Measurements from ENCODE around the gene BCLAF3.

BCLAF3 gene

DNA sequence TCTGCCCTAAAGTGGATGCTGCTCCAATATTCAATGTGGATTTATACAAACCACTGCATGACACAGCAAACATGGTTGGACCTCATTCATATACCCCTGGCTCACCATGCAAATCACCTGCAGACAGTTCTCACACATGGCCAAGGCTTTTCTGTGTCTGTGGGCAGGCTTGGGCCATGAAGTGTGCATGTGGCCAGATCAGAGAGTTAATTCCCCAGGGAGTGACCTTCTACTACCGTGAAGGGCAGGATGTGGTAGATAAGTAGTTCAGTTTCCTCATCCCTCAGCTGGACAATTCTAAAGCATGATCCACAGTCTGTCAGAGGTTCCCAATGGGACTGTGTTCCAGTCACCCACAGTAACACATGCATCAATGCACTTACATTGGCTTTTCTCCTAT is 24.6 kb upstream of the BCLAF3 start:
- TF ChIP-seq, protein P1, sequence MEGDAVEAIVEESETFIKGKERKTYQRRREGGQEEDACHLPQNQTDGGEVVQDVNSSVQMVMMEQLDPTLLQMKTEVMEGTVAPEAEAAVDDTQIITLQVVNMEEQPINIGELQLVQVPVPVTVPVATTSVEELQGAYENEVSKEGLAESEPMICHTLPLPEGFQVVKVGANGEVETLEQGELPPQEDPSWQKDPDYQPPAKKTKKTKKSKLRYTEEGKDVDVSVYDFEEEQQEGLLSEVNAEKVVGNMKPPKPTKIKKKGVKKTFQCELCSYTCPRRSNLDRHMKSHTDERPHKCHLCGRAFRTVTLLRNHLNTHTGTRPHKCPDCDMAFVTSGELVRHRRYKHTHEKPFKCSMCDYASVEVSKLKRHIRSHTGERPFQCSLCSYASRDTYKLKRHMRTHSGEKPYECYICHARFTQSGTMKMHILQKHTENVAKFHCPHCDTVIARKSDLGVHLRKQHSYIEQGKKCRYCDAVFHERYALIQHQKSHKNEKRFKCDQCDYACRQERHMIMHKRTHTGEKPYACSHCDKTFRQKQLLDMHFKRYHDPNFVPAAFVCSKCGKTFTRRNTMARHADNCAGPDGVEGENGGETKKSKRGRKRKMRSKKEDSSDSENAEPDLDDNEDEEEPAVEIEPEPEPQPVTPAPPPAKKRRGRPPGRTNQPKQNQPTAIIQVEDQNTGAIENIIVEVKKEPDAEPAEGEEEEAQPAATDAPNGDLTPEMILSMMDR (IDR thresholded peaks at IDR 0.05; ENCODE audit: low read depth, low read length), result no peak
- TF ChIP-seq POLR2A (IDR thresholded peaks at IDR 0.05; ENCODE audit: extremely low read depth, insufficient read length) (no peak), MAX (IDR thresholded peaks at IDR 0.05; ENCODE audit: low read depth, low read length) (peak; percentile 51), MYC (IDR thresholded peaks at IDR 0.05; ENCODE audit: low read depth, low read length) (0 out of 2 replicates have a peak, but pooled peaks have one; percentile 23)
- peak; percentile 62 for DNase-seq (ENCODE audit: low read depth)
- no peak overlapping the region for H3K4me3 ChIP-seq (ENCODE audit: low read depth, low read length)

DNA sequence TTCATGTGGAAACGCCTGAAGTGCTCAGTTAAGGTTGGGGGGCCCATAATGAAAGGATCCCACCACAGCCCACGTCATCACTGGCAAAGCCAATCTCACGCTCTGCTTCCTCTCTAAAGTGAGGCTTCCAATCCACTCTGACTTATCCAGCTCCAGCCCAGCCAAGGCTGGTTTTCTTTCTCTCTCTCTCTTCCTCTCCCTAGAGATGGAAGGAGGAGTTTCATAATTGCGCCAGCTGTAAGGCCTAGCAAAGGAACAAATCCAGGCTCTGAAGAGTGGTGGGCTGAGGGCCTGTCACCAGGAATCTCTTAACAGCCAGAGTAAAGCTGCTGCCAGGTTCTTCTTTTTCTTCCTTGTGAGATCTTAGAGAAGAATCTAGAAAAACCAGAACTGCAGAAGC is 20.7 kb upstream of the BCLAF3 start:
- TF ChIP-seq, protein P1 (IDR thresholded peaks at IDR 0.05; ENCODE audit: low read depth, low read length), result no peak
- no peak for TF ChIP-seq MAX (IDR thresholded peaks at IDR 0.05; ENCODE audit: low read depth, low read length)
- TF ChIP-seq POLR2A (IDR thresholded peaks at IDR 0.05; ENCODE audit: extremely low read depth, insufficient read length), result no peak
- no peak for TF ChIP-seq MYC (IDR thresholded peaks at IDR 0.05; ENCODE audit: low read depth, low read length)

GRCh38 chrX:20007962-20008622 is 17.2 kb upstream of the BCLAF3 start:
- no peak overlapping the region for H3K4me3 ChIP-seq (ENCODE audit: low read depth, low read length)
- no peak for TF ChIP-seq MYC (IDR thresholded peaks at IDR 0.05; ENCODE audit: low read depth, low read length)
- TF ChIP-seq, protein P1 (IDR thresholded peaks at IDR 0.05; ENCODE audit: low read depth, low read length), result no peak
- TF ChIP-seq MAX (IDR thresholded peaks at IDR 0.05; ENCODE audit: low read depth, low read length), result no peak
- TF ChIP-seq POLR2A (IDR thresholded peaks at IDR 0.05; ENCODE audit: extremely low read depth, insufficient read length), result no peak
- no peak for DNase-seq (ENCODE audit: low read depth)

More for the DNA sequence above, 20.7 kb upstream of the BCLAF3 start:
- no peak overlapping the region for H3K4me3 ChIP-seq (ENCODE audit: low read depth, low read length)
- no peak for DNase-seq (ENCODE audit: low read depth)

- DNase-seq (ENCODE audit: low read depth), result no peak
- H3K4me3 ChIP-seq (ENCODE audit: low read depth, low read length), result no peak overlapping the region
- no peak for TF ChIP-seq MAX (IDR thresholded peaks at IDR 0.05; ENCODE audit: low read depth, low read length)
- TF ChIP-seq MYC (IDR thresholded peaks at IDR 0.05; ENCODE audit: low read depth, low read length), result no peak
- TF ChIP-seq POLR2A (IDR thresholded peaks at IDR 0.05; ENCODE audit: extremely low read depth, insufficient read length), result no peak
- TF ChIP-seq, protein P1 (IDR thresholded peaks at IDR 0.05; ENCODE audit: low read depth, low read length), result no peak
Observed at GRCh38 chrX:20005883-20006282, 15.0 kb upstream of the BCLAF3 start.

GRCh38 chrX:20001588-20001987 is 10.7 kb upstream of the BCLAF3 start:
- H3K4me3 ChIP-seq (ENCODE audit: low read depth, low read length), result no peak overlapping the region
- TF ChIP-seq MAX (IDR thresholded peaks at IDR 0.05; ENCODE audit: low read depth, low read length) (no peak), MYC (IDR thresholded peaks at IDR 0.05; ENCODE audit: low read depth, low read length) (no peak)
- TF ChIP-seq, protein P1 (IDR thresholded peaks at IDR 0.05; ENCODE audit: low read depth, low read length), result no peak
- DNase-seq (ENCODE audit: low read depth), result no peak

Data from NB4 (cell line).